ENCODE results near the gene DLL3.

DLL3 gene

GRCh38 chr19:39532233-39533002 lies 33.7 kb downstream of the DLL3 start, which contains the start of gene EID2B:
Gene EID2B, minus strand, starts transcription at chr19:39532852. Its CDS starts 50 bp downstream, at chr19:39532802.
- peak; percentile 90 for DNase-seq (ENCODE audit: low spot score)
- peaks cover 4% of the 10 kb centered on the region for H3K4me1 ChIP-seq (ENCODE audit: insufficient read depth, poor library complexity, severe bottlenecking)
- peak within 1 kb of the TSS; percentile 80 for H3K4me3 ChIP-seq (ENCODE audit: severe bottlenecking)
- no peaks in the 10 kb centered on the region for H3K36me3 ChIP-seq (ENCODE audit: low read depth)
- peak; percentile 98 for TF ChIP-seq CTCF (IDR thresholded peaks at IDR 0.05; ENCODE audit: poor library complexity, severe bottlenecking)
- H3K27ac ChIP-seq (ENCODE audit: poor library complexity, severe bottlenecking), result peak within 1 kb of the TSS; percentile 22
- no peaks in the 10 kb centered on the region for H3K9me3 ChIP-seq (ENCODE audit: severe bottlenecking)
- no peaks in the 10 kb centered on the region for H3K27me3 ChIP-seq (ENCODE audit: insufficient read depth, poor library complexity, severe bottlenecking)
- peak; percentile 94 for ATAC-seq (ENCODE audit: low read depth)

- Histone ChIP-seq H3K4me3 (ENCODE audit: severe bottlenecking) (peak overlapping the region; percentile 80), H3K9me3 (ENCODE audit: severe bottlenecking) (no peaks in the 10 kb centered on the region), H3K27me3 (ENCODE audit: insufficient read depth, poor library complexity, severe bottlenecking) (no peaks in the 10 kb centered on the region), H3K4me1 (ENCODE audit: insufficient read depth, poor library complexity, severe bottlenecking) (peaks cover 4% of the 10 kb centered on the region), H3K36me3 (ENCODE audit: low read depth) (no peaks in the 10 kb centered on the region), H3K27ac (ENCODE audit: poor library complexity, severe bottlenecking) (no peak overlapping the region)
- ATAC-seq (ENCODE audit: low read depth) (no peak), DNase-seq (ENCODE audit: low spot score) (no peak)
- peak; percentile 79 for TF ChIP-seq CTCF (IDR thresholded peaks at IDR 0.05; ENCODE audit: poor library complexity, severe bottlenecking)
Measured at GRCh38 chr19:39533003-39533512, 34.3 kb downstream of the DLL3 start.

GRCh38 chr19:39533791-39534190 lies 35.0 kb downstream of the DLL3 start:
- peaks cover under 1% of the 10 kb centered on the region; the same call in 1 of the 2 replicates for H3K36me3 ChIP-seq (ENCODE audit: low read depth)
- no peaks in the 10 kb centered on the region for H3K9me3 ChIP-seq (ENCODE audit: severe bottlenecking)
- DNase-seq (ENCODE audit: low spot score) (no peak), ATAC-seq (ENCODE audit: low read depth) (no peak)
- H3K27ac ChIP-seq (ENCODE audit: poor library complexity, severe bottlenecking), result no peak overlapping the region
- no peaks in the 10 kb centered on the region for H3K27me3 ChIP-seq (ENCODE audit: insufficient read depth, poor library complexity, severe bottlenecking)
- H3K4me1 ChIP-seq (ENCODE audit: insufficient read depth, poor library complexity, severe bottlenecking), result peaks cover 11% of the 10 kb centered on the region
- no peak overlapping the region for H3K4me3 ChIP-seq (ENCODE audit: severe bottlenecking)
- no peak for TF ChIP-seq CTCF (IDR thresholded peaks at IDR 0.05; ENCODE audit: poor library complexity, severe bottlenecking)

GRCh38 chr19:39539165-39539517 lies 40.4 kb downstream of the DLL3 start:
- DNase-seq (ENCODE audit: low spot score) (no peak), ATAC-seq (ENCODE audit: low read depth) (peak; percentile 37; the same call in 2 of the 3 replicates)
- Histone ChIP-seq H3K4me1 (ENCODE audit: insufficient read depth, poor library complexity, severe bottlenecking) (peaks cover 25% of the 10 kb centered on the region), H3K9me3 (ENCODE audit: severe bottlenecking) (no peaks in the 10 kb centered on the region), H3K27ac (ENCODE audit: poor library complexity, severe bottlenecking) (peak overlapping the region; percentile 52), H3K27me3 (ENCODE audit: insufficient read depth, poor library complexity, severe bottlenecking) (no peaks in the 10 kb centered on the region), H3K36me3 (ENCODE audit: low read depth) (peaks cover 5% of the 10 kb centered on the region; the same call in 1 of the 2 replicates), H3K4me3 (ENCODE audit: severe bottlenecking) (peak overlapping the region; percentile 96)
- no peak for TF ChIP-seq CTCF (IDR thresholded peaks at IDR 0.05; ENCODE audit: poor library complexity, severe bottlenecking)

Data from RWPE2 (cell line).